ENCODE data around the gene APBB1IP.
"Not testable (repeated sequence)": the region's sequence is repeated elsewhere in the genome, so short reads cannot be mapped to it uniquely, and the experiment has no call there.

APBB1IP gene

GRCh38 chr10:26566525-26567350 is 128.6 kb downstream of the APBB1IP start:
- no peak for DNase-seq

GRCh38 chr10:26567351-26567721 is 129.2 kb downstream of the APBB1IP start:
- DNase-seq, result no peak

- no peak for DNase-seq
Measured at GRCh38 chr10:26571655-26572054, 133.5 kb downstream of the APBB1IP start.

GRCh38 chr10:26573674-26574073 is 135.5 kb downstream of the APBB1IP start:
- DNase-seq, result no peak

GRCh38 chr10:26574783-26575182 is 136.6 kb downstream of the APBB1IP start:
- DNase-seq, result no peak

GRCh38 chr10:26578371-26578770 is 140.2 kb downstream of the APBB1IP start:
- DNase-seq, result not testable (repeated sequence)

GRCh38 chr10:26579256-26580063 is 141.3 kb downstream of the APBB1IP start:
- DNase-seq, result no peak

- no peak for DNase-seq
Measured at GRCh38 chr10:26586211-26586610, 148.1 kb downstream of the APBB1IP start.

- no peak for DNase-seq
Measured at GRCh38 chr10:26588611-26589010, 150.5 kb downstream of the APBB1IP start.

- not testable (repeated sequence) for DNase-seq
Measured at GRCh38 chr10:26589813-26590212, 151.7 kb downstream of the APBB1IP start.

- no peak for DNase-seq
Measured at GRCh38 chr10:26593896-26594295, 155.8 kb downstream of the APBB1IP start.

- DNase-seq, result not testable (repeated sequence)
Measured at GRCh38 chr10:26603283-26603682, 165.1 kb downstream of the APBB1IP start.

GRCh38 chr10:26604320-26605093 is 166.4 kb downstream of the APBB1IP start:
- not testable (repeated sequence) for DNase-seq

- DNase-seq, result not testable (repeated sequence)
Measured at GRCh38 chr10:26606389-26606877, 168.3 kb downstream of the APBB1IP start.

- DNase-seq, result no peak
Measured at GRCh38 chr10:26612151-26612915, 174.2 kb downstream of the APBB1IP start.
